DMS79 (cell line): Measurements from ENCODE around the gene FUT8.
"Not testable (repeated sequence)": the region's sequence is repeated elsewhere in the genome, so short reads cannot be mapped to it uniquely, and the experiment has no call there.

Source experiments
- DNase-seq: peaks from one replicate; lab custom pipeline; 2025; lab: John Stamatoyannopoulos, UW

FUT8 gene

DNA sequence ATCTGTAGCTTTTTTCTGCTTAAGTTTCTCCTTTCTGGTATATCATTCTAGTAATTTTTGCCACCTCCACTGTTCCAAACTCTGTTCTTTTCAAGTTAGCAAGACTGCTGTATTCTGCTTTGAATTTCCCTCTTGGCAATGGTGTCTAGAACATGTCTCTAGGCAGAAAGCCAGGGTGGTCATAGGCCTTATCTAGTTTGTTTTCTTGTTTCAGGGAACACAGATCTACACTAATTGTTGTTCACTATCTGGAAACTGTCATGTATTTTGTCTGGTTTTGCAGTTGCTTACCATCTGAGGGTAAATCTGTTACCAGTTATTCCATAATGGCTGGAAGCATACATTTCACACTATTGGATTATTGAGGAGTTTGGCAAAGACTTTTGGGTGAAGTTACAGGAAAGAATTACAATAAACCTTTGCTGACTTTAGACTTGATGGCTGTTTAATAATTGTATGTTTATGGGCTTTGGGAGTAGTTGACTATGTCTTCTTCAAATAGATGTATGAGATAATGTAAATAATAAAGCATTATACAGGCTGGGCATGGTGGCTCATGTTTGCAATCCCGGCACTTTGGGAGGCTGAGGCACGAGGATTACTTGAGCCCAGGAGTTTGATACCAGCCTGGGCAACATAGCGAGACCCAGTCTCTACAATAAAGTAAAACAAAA lies 41.4 kb downstream of the FUT8 start:
- no peak for DNase-seq

DNA sequence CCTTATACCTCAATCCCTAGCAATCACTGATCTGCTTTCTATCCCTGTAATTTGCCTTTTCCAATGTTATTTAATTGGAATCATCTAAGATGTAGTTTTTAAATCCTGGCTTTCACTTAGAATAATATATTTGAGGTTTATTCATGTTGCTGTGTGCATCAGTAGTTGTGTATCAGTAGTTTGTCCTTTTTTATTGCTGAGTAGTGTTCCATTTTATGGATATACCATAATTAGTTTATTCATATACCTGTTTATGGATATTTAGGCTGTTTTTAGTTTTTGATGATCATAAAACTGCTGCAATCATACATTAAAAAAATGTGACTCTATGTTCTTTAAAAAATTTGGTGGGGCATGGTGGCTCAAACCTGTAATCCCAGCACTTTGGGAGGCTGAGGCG lies 43.7 kb downstream of the FUT8 start:
- no peak for DNase-seq

GRCh38 chr14:65461730-65462129 lies 49.2 kb downstream of the FUT8 start:
- DNase-seq: no peak

GRCh38 chr14:65462411-65462810 lies 49.9 kb downstream of the FUT8 start:
- DNase-seq: no peak

DNA sequence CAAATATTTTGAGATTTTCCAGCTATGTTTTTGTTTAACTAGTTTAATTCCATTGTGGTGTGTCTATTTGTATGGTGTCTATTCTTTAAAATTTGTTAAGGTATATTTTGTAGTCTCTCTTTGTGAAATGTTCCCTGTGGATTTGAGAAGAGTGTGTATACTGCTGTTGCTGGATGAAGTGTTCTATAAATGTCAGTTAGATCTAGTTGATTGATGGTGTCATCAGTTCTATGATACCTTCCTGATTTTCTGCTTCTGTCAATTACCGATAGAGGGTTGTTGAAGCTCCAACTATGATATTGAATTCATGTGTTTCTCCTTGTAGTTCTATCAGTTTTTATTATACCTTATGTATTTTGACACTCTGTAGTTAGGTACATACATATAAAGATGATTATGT lies 53.1 kb downstream of the FUT8 start:
- DNase-seq: no peak

DNA sequence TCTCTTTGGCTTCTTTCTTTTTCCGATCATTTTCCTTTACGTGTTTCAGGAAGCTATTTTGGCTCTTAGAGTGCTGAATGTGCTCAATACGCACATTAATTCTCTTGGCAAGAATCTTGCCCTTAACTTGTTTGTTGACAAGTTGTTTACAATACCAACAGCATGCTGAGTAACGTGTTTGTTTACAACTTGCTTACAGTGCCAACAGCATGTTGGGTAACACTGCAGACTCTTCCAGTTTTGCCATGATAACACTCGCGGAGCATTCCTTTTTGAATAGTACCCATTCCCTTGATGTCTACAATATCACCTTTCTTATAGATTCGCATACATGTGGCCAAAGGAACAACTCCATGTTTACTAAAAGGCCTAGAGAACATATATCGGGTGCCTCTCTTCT lies 55.4 kb downstream of the FUT8 start:
- DNase-seq: not testable (repeated sequence)

- DNase-seq: no peak
These were observed 57.4 kb downstream of the FUT8 start for GRCh38 chr14:65469903-65470302.

GRCh38 chr14:65470404-65470880 lies 57.9 kb downstream of the FUT8 start:
- no peak for DNase-seq

GRCh38 chr14:65471038-65471878 lies 58.7 kb downstream of the FUT8 start:
- no peak for DNase-seq

- peak; percentile 83 for DNase-seq
These were observed 59.7 kb downstream of the FUT8 start for GRCh38 chr14:65472189-65472588.

- DNase-seq: no peak
These were observed 63.9 kb downstream of the FUT8 start for GRCh38 chr14:65476273-65476941.

DNA sequence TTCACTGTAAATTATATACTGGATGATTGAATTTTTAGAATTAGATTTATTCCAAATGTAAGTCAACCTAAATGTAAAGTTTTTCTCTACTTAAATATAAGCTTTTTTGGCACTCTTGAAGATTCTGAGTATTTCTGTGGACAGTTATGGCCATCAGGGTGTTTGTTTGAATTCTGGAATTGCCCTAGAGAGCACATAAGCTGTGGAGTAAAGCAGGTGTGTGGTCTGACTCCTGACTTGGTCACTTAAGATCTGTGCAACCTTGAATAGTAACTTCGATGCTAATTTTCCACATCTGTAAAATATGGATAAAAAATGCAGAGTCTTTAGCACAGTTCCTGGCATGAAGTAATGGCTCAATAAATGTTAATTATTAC lies 64.4 kb downstream of the FUT8 start:
- no peak for DNase-seq

- DNase-seq: no peak
These were observed 65.5 kb downstream of the FUT8 start for GRCh38 chr14:65478017-65478416.

- DNase-seq: peak; percentile 7
These were observed 66.1 kb downstream of the FUT8 start for GRCh38 chr14:65478596-65478995.

DNA sequence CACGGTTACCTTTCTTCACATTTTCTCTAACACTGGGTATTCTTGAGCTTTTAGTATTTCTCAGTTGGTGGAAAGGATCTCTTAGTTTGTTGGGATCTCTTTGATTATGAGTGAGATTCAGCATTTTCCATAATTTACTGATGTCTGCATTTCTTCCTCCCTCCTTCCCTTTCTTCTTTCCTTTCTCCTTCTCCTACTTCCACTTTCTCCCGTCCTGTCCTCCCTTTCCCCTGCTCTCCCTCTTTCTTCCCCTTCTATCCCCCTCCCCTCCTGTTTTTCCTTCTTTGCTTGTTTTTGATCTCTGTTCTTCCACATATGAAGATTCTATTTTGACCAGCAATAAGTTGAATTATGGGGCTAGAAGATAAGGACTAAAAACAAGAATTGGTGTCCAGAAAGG lies 66.9 kb downstream of the FUT8 start:
- DNase-seq: no peak

- DNase-seq: no peak
These were observed 70.4 kb downstream of the FUT8 start for GRCh38 chr14:65482757-65483438.

DNA sequence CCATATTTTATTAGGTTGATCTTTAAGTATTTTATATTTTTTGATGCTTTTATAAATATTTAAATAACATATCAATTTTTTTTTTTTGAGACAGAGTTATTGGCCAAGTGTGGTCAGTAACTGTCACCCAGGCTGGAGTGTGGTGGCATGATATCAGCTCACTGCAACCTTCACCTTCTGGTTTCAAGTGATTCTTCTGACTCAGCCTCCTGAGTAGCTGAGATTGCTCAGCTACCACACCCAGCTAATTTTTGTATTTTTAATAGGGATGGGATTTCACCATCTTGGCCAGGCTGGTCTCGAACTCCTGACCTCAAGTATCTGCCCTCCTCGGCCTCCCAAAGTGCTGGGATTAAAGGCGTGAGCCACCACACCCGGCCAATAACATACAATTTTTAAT lies 71.1 kb downstream of the FUT8 start:
- DNase-seq: no peak

DNA sequence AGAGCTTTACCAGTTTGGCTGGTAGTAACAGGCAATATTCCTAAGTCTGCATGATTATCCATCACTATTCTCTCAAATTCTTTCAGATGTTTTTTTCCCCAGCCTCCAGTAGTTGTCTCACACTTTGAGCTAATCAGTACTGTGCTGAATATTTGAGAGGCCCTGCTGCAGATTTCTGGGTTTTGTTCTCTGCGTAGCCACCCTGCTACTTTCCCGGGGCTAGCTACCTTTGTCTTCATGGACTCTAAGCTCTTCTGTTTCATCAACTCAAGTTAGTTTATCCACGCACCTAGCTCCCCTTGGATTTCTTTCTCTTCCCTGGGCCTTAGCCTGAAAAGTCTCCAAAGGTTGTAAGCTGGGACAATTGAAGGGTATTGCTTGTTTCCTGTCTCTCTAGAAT lies 73.0 kb downstream of the FUT8 start:
- no peak for DNase-seq

DNA sequence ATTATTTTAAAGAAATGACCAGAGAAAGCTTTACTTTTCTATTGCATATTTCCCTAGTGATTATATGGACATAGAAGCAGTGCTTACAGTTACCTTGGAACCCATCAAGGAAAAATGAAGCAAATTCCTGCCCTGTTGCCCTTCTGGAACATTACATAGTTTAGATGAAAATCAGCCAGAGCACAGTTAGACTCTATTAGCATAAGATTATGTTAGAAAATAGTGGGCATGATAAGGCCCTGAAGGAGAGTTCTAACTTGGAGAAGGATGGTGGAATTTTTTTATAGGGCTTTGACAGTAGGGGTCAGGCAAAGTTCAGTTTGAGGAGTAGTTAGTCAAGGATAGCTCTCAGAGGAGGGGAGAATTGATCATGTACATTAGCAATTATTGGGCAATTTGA lies 74.3 kb downstream of the FUT8 start:
- DNase-seq: no peak

GRCh38 chr14:65487783-65488494 lies 75.4 kb downstream of the FUT8 start:
- DNase-seq: no peak

DNA sequence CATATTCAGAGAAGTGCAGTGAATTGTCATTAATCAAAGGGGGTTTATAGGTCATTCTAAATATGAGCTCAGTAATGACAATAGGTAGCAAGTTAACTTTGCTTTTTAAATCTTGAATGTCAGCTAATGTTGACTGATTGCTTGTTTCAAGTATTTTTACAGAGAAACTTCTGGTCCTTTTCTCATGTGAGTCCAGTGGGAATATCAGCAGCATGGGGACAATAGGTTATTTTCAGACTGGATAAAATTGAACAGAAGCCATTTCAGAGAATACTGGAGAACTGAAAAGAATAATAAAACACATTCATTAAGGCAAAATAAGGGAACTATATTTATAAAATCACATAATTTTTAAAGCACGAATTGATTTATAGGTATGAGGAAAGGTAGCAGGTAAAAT lies 78.7 kb downstream of the FUT8 start:
- DNase-seq: no peak

DNA sequence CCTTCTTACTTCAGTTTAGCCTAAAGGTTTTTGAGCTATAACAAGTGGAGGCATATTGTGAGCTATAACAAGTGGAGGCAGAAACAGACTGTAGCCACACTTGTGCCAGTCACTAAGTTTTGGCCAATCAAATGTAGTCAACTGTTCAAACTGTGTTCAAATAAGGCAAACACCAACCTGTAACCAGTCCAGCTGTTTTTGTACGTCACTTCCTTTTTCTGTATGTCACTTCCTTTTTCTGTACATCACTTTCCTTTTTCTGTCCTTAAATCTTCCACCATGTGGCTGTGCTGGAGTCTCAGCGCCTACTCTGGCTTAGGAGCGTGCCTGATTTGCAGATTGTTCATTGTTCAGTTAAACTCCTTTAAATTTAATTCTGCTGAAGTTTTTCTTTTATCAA lies 79.7 kb downstream of the FUT8 start:
- no peak for DNase-seq
